ENCODE results near the gene NRARP. TPM values are rescaled to one million over a fixed set of nuclear protein-coding genes. Genes with fewer than 3 reads are reported as not detected.

NRARP gene
- total and polyA plus RNA-seq, 2 of the 13 experiments (the other 11 are each of a cell fraction or from before 2014, with no cell fraction given): 0.22 to 0.46 TPM

- TF ChIP-seq, protein P1, sequence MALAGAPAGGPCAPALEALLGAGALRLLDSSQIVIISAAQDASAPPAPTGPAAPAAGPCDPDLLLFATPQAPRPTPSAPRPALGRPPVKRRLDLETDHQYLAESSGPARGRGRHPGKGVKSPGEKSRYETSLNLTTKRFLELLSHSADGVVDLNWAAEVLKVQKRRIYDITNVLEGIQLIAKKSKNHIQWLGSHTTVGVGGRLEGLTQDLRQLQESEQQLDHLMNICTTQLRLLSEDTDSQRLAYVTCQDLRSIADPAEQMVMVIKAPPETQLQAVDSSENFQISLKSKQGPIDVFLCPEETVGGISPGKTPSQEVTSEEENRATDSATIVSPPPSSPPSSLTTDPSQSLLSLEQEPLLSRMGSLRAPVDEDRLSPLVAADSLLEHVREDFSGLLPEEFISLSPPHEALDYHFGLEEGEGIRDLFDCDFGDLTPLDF (CRISPR knock-in tag; IDR thresholded peaks at IDR 0.05): no peak
- peak; percentile 36; the same call in 1 of the 2 replicates for TF ChIP-seq ETV5 (CRISPR knock-in tag; IDR thresholded peaks at IDR 0.05; ENCODE audit: borderline replicate concordance)
- TF ChIP-seq ZSCAN20 (CRISPR knock-in tag; IDR thresholded peaks at IDR 0.05; ENCODE audit: borderline replicate concordance): no peak
- TF ChIP-seq KDM2A (CRISPR knock-in tag; IDR thresholded peaks at IDR 0.05; ENCODE audit: borderline replicate concordance, low read depth): 0 out of 2 replicates have a peak, but pooled peaks have one; percentile 62
- TF ChIP-seq, protein P2, sequence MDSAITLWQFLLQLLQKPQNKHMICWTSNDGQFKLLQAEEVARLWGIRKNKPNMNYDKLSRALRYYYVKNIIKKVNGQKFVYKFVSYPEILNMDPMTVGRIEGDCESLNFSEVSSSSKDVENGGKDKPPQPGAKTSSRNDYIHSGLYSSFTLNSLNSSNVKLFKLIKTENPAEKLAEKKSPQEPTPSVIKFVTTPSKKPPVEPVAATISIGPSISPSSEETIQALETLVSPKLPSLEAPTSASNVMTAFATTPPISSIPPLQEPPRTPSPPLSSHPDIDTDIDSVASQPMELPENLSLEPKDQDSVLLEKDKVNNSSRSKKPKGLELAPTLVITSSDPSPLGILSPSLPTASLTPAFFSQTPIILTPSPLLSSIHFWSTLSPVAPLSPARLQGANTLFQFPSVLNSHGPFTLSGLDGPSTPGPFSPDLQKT (CRISPR knock-in tag; IDR thresholded peaks at IDR 0.05; ENCODE audit: borderline replicate concordance): no peak
- TF ChIP-seq AHR (CRISPR knock-in tag; IDR thresholded peaks at IDR 0.05): no peak
- TF ChIP-seq ZNF546 (CRISPR knock-in tag; conservative IDR thresholded peaks at IDR 0.05): no peak
- no peak for TF ChIP-seq SNRNP70 (IDR thresholded peaks at IDR 0.05; ENCODE audit: low read depth, low read length)
- no peak for TF ChIP-seq ZNF703 (CRISPR knock-in tag; IDR thresholded peaks at IDR 0.05; ENCODE audit: borderline replicate concordance)
- TF ChIP-seq ZNF33B (CRISPR knock-in tag; IDR thresholded peaks at IDR 0.05): no peak
- TF ChIP-seq ZNF839 (CRISPR knock-in tag; IDR thresholded peaks at IDR 0.05; ENCODE audit: borderline replicate concordance): peak; percentile 43; the same call in 1 of the 2 replicates
- no peak for TF ChIP-seq SRF (IDR thresholded peaks at IDR 0.05; ENCODE audit: low read depth, low read length)
- no peak for TF ChIP-seq ARID4A (CRISPR knock-in tag; IDR thresholded peaks at IDR 0.05; ENCODE audit: borderline replicate concordance)
- TF ChIP-seq ARNT (IDR thresholded peaks at IDR 0.05): no peak
- no peak for TF ChIP-seq MIXL1 (CRISPR knock-in tag; IDR thresholded peaks at IDR 0.05)
- no peak for TF ChIP-seq RFXANK (CRISPR knock-in tag; IDR thresholded peaks at IDR 0.05)
- no peak for TF ChIP-seq ZBTB2 (CRISPR knock-in tag; IDR thresholded peaks at IDR 0.05; ENCODE audit: low read depth)
- no peak for TF ChIP-seq ZNF709 (CRISPR knock-in tag; IDR thresholded peaks at IDR 0.05)
- TF ChIP-seq ZNF704 (CRISPR knock-in tag; IDR thresholded peaks at IDR 0.05; ENCODE audit: borderline replicate concordance): no peak
- no peak for TF ChIP-seq GTF3A (CRISPR knock-in tag; conservative IDR thresholded peaks at IDR 0.05)
- TF ChIP-seq ZBTB1 (CRISPR knock-in tag; IDR thresholded peaks at IDR 0.05; ENCODE audit: borderline replicate concordance): no peak
- TF ChIP-seq SNAPC2 (CRISPR knock-in tag; IDR thresholded peaks at IDR 0.05): no peak
- peak; percentile 36; the same call in 1 of the 2 replicates for TF ChIP-seq HOXA3 (CRISPR knock-in tag; IDR thresholded peaks at IDR 0.05)
Observed at GRCh38 chr9:137286975-137287383, 15.1 kb downstream of the NRARP start (continued).
